Neural progenitor cell (in vitro differentiated cells): ENCODE results near the gene GTF2IRD1. TPM values are rescaled to one million over a fixed set of nuclear protein-coding genes. Genes with fewer than 3 reads are reported as not detected.
"Not testable (repeated sequence)": the region's sequence is repeated elsewhere in the genome, so short reads cannot be mapped to it uniquely, and the experiment has no call there.

Source experiments
- DNase-seq: peaks from one replicate; pipeline ENCODE4 v3.0.0-alpha.2; 2016; ENCODE audit warnings: low spot score
- H2AFZ ChIP-seq: fragments of 200-600 bp; sonication (generic); replicated peaks from 2 replicates; pipeline ENCODE4 v1.6.1; 2016; ENCODE audit warnings: antibody characterized with exemption
- H3F3A ChIP-seq: fragments of 200-600 bp; sonication (generic); 2 replicates; pipeline ENCODE4 v1.6.1; 2016; ENCODE audit warnings: antibody characterized with exemption, low read depth
- H3K27ac ChIP-seq: fragments of 200-600 bp; sonication (generic); 2 replicates; pipeline ENCODE4 v1.5.1; 2016; ENCODE audit warnings: mild to moderate bottlenecking
- H3K27me3 ChIP-seq: fragments of 200-600 bp; sonication (generic); 2 replicates; pipeline ENCODE4 v1.6.1; 2016; ENCODE audit warnings: mild to moderate bottlenecking, moderate library complexity
- H3K36me3 ChIP-seq: fragments of 200-600 bp; sonication (generic); 2 replicates; pipeline ENCODE4 v1.5.1; 2016
- H3K4me1 ChIP-seq: fragments of 200-600 bp; sonication (generic); 2 replicates; pipeline ENCODE4 v1.6.1; 2016; ENCODE audit warnings: mixed run types
- H3K4me2 ChIP-seq: fragments of 200-600 bp; sonication (generic); 2 replicates; pipeline ENCODE4 v1.6.1; 2016
- H3K4me3 ChIP-seq: fragments of 200-600 bp; sonication (generic); 2 replicates; pipeline ENCODE4 v1.5.1; 2016
- H3K79me2 ChIP-seq: fragments of 200-600 bp; sonication (generic); 2 replicates; pipeline ENCODE4 v1.6.1; 2016; ENCODE audit warnings: low read depth
- H3K9ac ChIP-seq: fragments of 200-600 bp; sonication (generic); 2 replicates; pipeline ENCODE4 v1.6.1; 2016
- H3K9me3 ChIP-seq: fragments of 200-600 bp; sonication (generic); 2 replicates; pipeline ENCODE4 v1.5.1; 2016; ENCODE audit warnings: low read depth
- H4K20me1 ChIP-seq: fragments of 200-600 bp; sonication (generic); 2 replicates; pipeline ENCODE4 v1.6.1; 2016; ENCODE audit warnings: low read depth
- H3K27ac Mint-ChIP-seq: 3 replicates; pipeline ENCODE4 v1.8.0; 2021; ENCODE audit warnings: mixed read lengths
- H3K27me3 Mint-ChIP-seq: 2 replicates; pipeline ENCODE4 v1.8.0; 2022; ENCODE audit warnings: low read depth, mild to moderate bottlenecking, inconsistent platforms, moderate library complexity, mixed read lengths; ENCODE audit not compliant: insufficient read depth
- H3K36me3 Mint-ChIP-seq: 3 replicates; pipeline ENCODE4 v1.8.0; 2021; ENCODE audit warnings: mixed read lengths
- H3K4me1 Mint-ChIP-seq: 3 replicates; pipeline ENCODE4 v1.8.0; 2021; ENCODE audit warnings: mixed read lengths
- H3K4me3 Mint-ChIP-seq: 3 replicates; pipeline ENCODE4 v1.8.0; 2021; ENCODE audit warnings: mild to moderate bottlenecking, moderate library complexity, mixed read lengths
- H3K9me3 Mint-ChIP-seq: 3 replicates; pipeline ENCODE4 v1.8.0; 2020; ENCODE audit warnings: mixed read lengths
- CTCF ChIP-seq: fragments of 200-600 bp; sonication (generic); IDR thresholded peaks from 2 replicates; pipeline ENCODE4 v1.5.1; 2017; ENCODE audit warnings: antibody characterized with exemption, mild to moderate bottlenecking
- EZH2 ChIP-seq: fragments of 200-600 bp; sonication (generic); IDR thresholded peaks from 2 replicates; pipeline ENCODE4 v1.6.1; 2017; ENCODE audit warnings: antibody characterized with exemption, mild to moderate bottlenecking, moderate library complexity
- EZH2phosphoT487 ChIP-seq: fragments of 200-600 bp; sonication (generic); IDR thresholded peaks from 2 replicates; pipeline ENCODE4 v1.6.1; 2017; ENCODE audit warnings: antibody characterized with exemption
- total RNA-seq: library from RNA; depleted of rRNA; stranded (reverse); fragments of >200 nt; gene quantifications from 2 replicates; pipeline ENCODE4 v1.2.3, GENCODE V29; 2015; ENCODE audit warnings: low replicate concordance

The GTF2IRD1 gene
- total RNA-seq, 1 donor from 2014 or later = 25.6 TPM

- H3K4me1 Mint-ChIP-seq = peaks cover 57% of the 10 kb centered on the region
- Histone ChIP-seq H3K79me2 (peaks cover 100% of the 10 kb centered on the region), H3K4me1 (peaks cover 23% of the 10 kb centered on the region), H3K9me3 (no peaks in the 10 kb centered on the region), H3K4me2 (no peak overlapping the region), H3K4me3 (no peak overlapping the region), H4K20me1 (peaks cover 99% of the 10 kb centered on the region), H3K27ac (no peak overlapping the region), H3K36me3 (no peaks in the 10 kb centered on the region), H3K27me3 (no peaks in the 10 kb centered on the region), H2AFZ (no peak overlapping the region), H3K9ac (no peak overlapping the region), H3F3A (peaks cover 26% of the 10 kb centered on the region)
- TF ChIP-seq EZH2phosphoT487 (no peak), CTCF (no peak), EZH2 (no peak)
- H3K27me3 Mint-ChIP-seq = peaks cover 3% of the 10 kb centered on the region
- DNase-seq = no peak
- H3K9me3 Mint-ChIP-seq = no peaks in the 10 kb centered on the region
- H3K27ac Mint-ChIP-seq = peak overlapping the region; percentile 63
- H3K4me3 Mint-ChIP-seq = peak overlapping the region; percentile 46
- H3K36me3 Mint-ChIP-seq = no peaks in the 10 kb centered on the region
Measured at GRCh38 chr7:74483402-74484336, 30.0 kb downstream of the GTF2IRD1 start.

- no peak overlapping the region for H2AFZ ChIP-seq
- H3K27ac Mint-ChIP-seq = no peak overlapping the region
- H3K27ac ChIP-seq = no peak overlapping the region
- no peak overlapping the region for H3K4me3 ChIP-seq
- no peaks in the 10 kb centered on the region for H3K9me3 Mint-ChIP-seq
- H3K27me3 Mint-ChIP-seq = peaks cover 3% of the 10 kb centered on the region
- H3K27me3 ChIP-seq = no peaks in the 10 kb centered on the region
- H3K4me2 ChIP-seq = no peak overlapping the region
- H3K36me3 ChIP-seq = no peaks in the 10 kb centered on the region
- H3K9ac ChIP-seq = no peak overlapping the region
- DNase-seq = no peak
- peaks cover 10% of the 10 kb centered on the region for H3K4me1 ChIP-seq
- no peaks in the 10 kb centered on the region for H3K9me3 ChIP-seq
- peaks cover 8% of the 10 kb centered on the region for H3F3A ChIP-seq
- peaks cover 2% of the 10 kb centered on the region for H3K36me3 Mint-ChIP-seq
- no peak overlapping the region for H3K4me3 Mint-ChIP-seq
- no peak for TF ChIP-seq EZH2
- TF ChIP-seq CTCF = no peak
- TF ChIP-seq EZH2phosphoT487 = no peak
- H3K79me2 ChIP-seq = peaks cover 99% of the 10 kb centered on the region
- H4K20me1 ChIP-seq = peaks cover 97% of the 10 kb centered on the region
- H3K4me1 Mint-ChIP-seq = peaks cover 44% of the 10 kb centered on the region
Measured at GRCh38 chr7:74485611-74486010, 31.9 kb downstream of the GTF2IRD1 start.

GRCh38 chr7:74488518-74489030, 34.9 kb downstream of the GTF2IRD1 start:
- not testable (repeated sequence) for H3K4me1 ChIP-seq, H3K36me3 ChIP-seq, H3K9me3 ChIP-seq, DNase-seq, H3K27me3 Mint-ChIP-seq, H3F3A ChIP-seq, H3K27ac ChIP-seq, H3K9ac ChIP-seq, H3K27me3 ChIP-seq, H3K4me2 ChIP-seq, H3K4me3 ChIP-seq, H2AFZ ChIP-seq
- Histone ChIP-seq H4K20me1 (peaks cover 82% of the 10 kb centered on the region), H3K79me2 (peaks cover 99% of the 10 kb centered on the region)
- Mint-ChIP-seq H3K4me1 (peaks cover 18% of the 10 kb centered on the region), H3K36me3 (peaks cover 22% of the 10 kb centered on the region), H3K4me3 (peak overlapping the region; percentile 35), H3K27ac (peak overlapping the region; percentile 25), H3K9me3 (peaks cover 19% of the 10 kb centered on the region)
